ENCODE data around the gene CNR2. TPM values are rescaled to one million over a fixed set of nuclear protein-coding genes. Genes with fewer than 3 reads are reported as not detected.

Gene CNR2
- total RNA-seq (2022; extraction: Qiagen RNA extraction): 0.02 TPM in 1 of 5 replicates, not detected in the others

GRCh38 chr1:23913212-23913880 lies at the start of gene CNR2:
Gene CNR2, minus strand, starts transcription at chr1:23913362. Its CDS starts 37,745 bp downstream, at chr1:23875617.

GRCh38 chr1:23959461-23960290 lies 46.5 kb upstream of the CNR2 start, which contains the start of gene PNRC2:
Gene PNRC2, plus strand, starts transcription at chr1:23959828. Its CDS starts 1,630 bp downstream, at chr1:23961458.

GRCh38 chr1:23867895-23868556 lies 45.1 kb downstream of the CNR2 start, which contains the start of gene FUCA1:
Gene FUCA1, minus strand, starts transcription at chr1:23868290. Its CDS starts 4 bp downstream, at chr1:23868286.

GRCh38 chr1:23825076-23825761 lies 87.9 kb downstream of the CNR2 start, which contains the start of gene HMGCL:
Gene HMGCL, minus strand, starts transcription at chr1:23825429. Its CDS starts 14 bp downstream, at chr1:23825415.

Other genes with a start within 250 kb of the CNR2 start
- gene RPL11, start 221.6 kb downstream of the CNR2 start, total RNA-seq (2022; extraction: Qiagen RNA extraction): 1,437 to 1,632 TPM (median 1,495 TPM) in 5 replicates
- 29.3 to 32.6 TPM (median 31.6 TPM) in 5 replicates for gene ELOA, start 169.9 kb downstream of the CNR2 start, total RNA-seq (2022; extraction: Qiagen RNA extraction)
- 26.1 to 31.6 TPM (median 28.6 TPM) in 5 replicates for gene PITHD1, start 134.9 kb downstream of the CNR2 start, total RNA-seq (2022; extraction: Qiagen RNA extraction)
- 50.0 to 54.9 TPM (median 54.4 TPM) in 5 replicates for gene LYPLA2, start 122.2 kb downstream of the CNR2 start, total RNA-seq (2022; extraction: Qiagen RNA extraction)
- 59.1 to 66.8 TPM (median 65.1 TPM) in 5 replicates for gene GALE, start 112.6 kb downstream of the CNR2 start, total RNA-seq (2022; extraction: Qiagen RNA extraction)
- 11.5 to 12.7 TPM (median 12.6 TPM) in 5 replicates for gene HMGCL, start 87.9 kb downstream of the CNR2 start, total RNA-seq (2022; extraction: Qiagen RNA extraction)
- gene FUCA1, start 45.1 kb downstream of the CNR2 start, total RNA-seq (2022; extraction: Qiagen RNA extraction): 8.5 to 11.4 TPM (median 10.1 TPM) in 5 replicates
- 29.7 to 39.8 TPM (median 36.7 TPM) in 5 replicates for gene PNRC2, start 46.5 kb upstream of the CNR2 start, total RNA-seq (2022; extraction: Qiagen RNA extraction)
- 84.3 to 100 TPM (median 95.9 TPM) in 5 replicates for gene SRSF10, start 67.0 kb upstream of the CNR2 start, total RNA-seq (2022; extraction: Qiagen RNA extraction)
- gene MYOM3, start 198.8 kb upstream of the CNR2 start, total RNA-seq (2022; extraction: Qiagen RNA extraction): 6.0 to 9.1 TPM (median 7.1 TPM) in 5 replicates
- gene IL22RA1, start 229.8 kb upstream of the CNR2 start, total RNA-seq (2022; extraction: Qiagen RNA extraction): 6.5 to 10.0 TPM (median 9.5 TPM) in 5 replicates

All from A549 treated with dexamethasone at 1 μM for 4 hours (cell line).